Fibroblast of gingiva (primary cell): ENCODE measurements around the gene EXOC4.
A peak's percentile ranks its signal among the peaks of the same experiment; 100 is the strongest.

Experiments used
- DNase-seq: peaks from one replicate; pipeline ENCODE4 v3.0.0-alpha.2; 2011; ENCODE audit warnings: low read depth

EXOC4 gene

DNA sequence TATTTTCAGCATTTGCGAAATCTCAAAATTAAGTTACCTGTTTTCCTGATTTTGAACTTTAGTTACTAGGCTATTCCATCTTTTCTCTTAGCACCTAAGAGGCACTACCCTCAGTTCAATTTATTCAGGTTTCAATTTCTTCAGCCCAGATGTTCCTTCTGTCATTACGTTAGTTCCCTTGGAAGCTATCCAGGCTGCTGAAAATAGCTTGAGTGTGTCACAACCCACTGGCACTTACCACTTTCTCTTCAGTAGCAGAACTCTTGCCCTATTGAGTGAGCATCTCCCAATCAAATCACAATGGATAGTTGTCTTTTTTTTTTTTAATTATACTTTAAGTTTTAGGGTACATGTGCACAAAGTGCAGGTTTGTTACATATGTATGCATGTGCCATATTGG, 541.6 kb downstream of the EXOC4 start:
- peak; percentile 78 for DNase-seq

DNA sequence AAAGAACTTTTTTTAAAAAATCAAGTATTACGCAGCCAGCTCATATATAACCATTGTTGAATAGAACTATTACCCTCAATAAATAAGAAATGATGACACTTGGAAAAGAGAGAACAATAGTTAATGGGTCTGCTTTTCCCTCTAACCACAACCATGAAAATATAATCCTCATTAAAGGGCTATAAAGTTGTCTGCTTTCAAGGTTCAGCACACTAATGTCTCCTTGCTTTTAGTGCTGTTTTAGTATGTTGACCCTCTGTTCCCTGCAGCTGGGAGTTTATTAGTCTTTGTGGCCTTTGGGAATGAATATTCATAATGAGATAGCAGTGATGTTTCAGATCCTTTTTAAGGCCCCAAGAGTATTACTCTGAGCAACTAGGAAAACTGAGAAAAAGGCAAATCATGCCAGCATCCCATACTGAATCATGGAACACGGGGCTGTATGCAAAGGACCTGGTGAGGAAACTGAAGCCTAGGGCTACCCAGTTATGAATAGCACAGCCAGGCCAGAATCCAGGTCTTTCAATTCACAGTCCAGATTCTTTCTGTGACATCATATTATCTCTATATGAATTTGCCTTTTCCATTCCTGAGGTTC, 542.3 kb downstream of the EXOC4 start:
- no peak for DNase-seq

DNA sequence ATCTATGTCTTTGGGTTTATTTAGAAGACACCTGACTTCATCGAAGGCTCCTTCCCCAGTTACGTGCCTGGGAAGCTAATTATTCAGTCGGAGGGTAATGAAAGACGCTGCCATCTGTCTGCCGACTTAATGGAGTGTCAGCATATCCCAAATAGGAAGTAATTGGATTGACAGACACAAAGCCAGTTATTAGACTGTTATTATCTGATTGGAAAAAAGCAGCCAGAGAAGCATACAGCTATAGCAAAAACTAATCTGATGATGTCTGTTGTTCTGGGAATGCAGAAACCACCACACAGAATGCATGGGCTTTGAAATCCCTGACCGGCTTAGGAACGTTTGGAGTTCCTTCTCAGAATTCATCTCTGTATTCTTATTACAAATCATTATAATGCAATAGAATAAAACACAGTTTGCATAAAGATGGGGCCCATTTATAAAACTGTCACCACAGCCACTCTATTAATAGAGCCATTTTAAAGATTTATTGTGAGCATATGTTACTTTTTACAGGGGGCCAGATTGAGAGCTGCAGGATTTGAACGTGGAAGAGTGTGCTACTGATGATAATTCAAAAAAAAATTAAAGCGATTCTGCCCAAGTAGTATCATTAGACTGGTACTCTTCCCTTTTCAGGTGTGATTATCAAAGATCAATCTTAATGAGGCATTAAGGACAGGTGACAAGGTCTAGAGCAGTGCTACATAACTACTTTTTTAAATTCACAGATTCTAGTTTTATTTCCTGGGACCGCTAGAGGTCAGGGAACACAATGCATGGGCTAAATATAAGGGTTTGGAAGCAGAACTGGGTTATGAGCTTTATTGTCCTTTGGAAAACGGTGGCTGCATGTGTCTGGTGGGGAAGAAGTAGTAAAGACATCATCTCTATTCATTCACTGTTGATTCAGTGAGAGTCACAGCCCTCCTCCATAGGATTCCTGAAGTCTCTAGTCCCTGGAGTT, 544.2 kb downstream of the EXOC4 start:
- no peak for DNase-seq

DNA sequence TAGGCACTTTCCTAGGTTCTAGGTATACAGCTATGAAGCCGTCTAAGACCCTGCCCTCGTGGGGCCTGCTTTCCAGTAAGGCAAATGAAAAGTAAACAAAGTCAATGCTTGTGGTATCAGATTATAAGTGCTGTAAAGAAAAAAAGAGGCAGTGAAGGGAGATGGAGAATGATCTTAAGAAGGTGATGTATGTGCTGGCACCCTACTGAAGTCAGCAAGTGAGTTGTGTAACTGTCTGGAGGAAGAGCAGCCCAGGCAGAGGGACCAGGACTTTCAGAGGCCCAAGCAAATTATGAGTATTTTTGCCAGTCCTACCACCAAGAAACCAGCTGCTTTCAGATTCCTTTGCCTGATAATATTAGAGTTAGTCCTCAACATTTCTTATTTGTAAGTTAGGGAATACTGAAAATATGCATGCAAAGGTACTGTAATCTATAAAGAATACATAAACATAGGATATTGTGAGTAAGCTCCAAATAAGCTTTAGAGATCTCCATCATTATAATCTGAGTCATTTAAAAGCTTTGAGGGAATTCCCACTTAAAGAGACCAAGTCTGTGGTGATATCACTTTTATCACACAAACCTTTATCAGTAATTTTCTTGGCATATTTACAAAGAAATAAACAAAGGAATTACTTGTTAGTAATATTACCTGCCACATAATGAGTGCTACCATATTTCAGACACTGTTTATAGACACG, 545.1 kb downstream of the EXOC4 start:
- peak; percentile 6 for DNase-seq

DNA sequence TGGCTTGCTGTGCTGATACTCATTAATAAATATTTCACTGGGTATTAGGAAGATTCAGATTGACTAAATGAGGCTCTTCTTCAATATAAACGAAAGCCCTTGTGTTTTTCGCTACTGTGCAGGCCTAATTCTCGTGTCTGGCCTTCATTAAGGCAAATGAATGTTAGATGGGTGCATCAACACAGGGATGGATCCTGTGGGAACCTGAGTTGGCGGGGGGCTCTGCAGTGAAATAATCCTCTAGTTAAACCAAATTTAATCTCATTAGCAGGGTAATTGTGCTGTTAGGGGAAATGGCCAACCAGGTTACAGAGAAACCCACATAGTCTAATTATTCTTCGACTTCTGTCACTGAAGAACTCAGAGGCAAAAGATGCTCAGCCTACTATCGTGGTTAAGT, 548.5 kb downstream of the EXOC4 start:
- DNase-seq = no peak

DNA sequence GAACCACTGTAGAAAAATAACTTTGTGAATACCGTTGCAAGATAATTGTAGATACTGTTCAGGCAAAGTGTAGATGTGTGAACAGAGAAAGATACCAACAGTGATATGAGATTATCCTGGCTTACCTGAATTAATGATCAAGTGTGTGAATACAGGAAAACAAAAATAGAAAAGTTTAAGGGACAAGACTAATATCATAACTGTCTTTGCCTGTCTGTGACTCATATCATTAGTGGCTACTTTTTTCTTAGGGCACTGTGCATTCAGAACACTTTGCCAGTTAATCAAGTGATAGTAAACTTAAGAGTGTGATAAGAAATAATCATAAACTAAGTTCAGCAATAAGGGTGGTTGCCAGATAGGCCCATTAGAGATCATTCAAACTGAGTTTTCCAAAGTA, 551.2 kb downstream of the EXOC4 start:
- DNase-seq = no peak

DNA sequence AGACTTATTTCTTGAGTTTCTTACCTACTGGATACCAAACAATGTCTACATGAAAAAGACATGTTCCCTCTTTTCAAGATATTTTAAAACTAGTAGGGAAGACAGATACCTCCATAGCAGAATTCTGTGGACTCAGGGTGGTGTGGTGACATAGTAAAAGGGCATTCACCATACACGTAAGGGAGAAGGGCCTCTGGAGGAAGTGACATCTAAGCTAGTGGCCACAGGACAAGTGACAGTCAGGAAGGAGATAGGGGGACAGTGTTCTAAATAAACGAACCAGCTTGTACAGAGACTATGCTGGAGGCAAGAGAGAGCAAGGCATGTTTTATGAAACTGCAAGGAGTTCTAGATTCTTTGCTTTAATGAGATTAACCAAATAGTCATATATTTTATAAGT, 552.5 kb downstream of the EXOC4 start:
- no peak for DNase-seq

DNA sequence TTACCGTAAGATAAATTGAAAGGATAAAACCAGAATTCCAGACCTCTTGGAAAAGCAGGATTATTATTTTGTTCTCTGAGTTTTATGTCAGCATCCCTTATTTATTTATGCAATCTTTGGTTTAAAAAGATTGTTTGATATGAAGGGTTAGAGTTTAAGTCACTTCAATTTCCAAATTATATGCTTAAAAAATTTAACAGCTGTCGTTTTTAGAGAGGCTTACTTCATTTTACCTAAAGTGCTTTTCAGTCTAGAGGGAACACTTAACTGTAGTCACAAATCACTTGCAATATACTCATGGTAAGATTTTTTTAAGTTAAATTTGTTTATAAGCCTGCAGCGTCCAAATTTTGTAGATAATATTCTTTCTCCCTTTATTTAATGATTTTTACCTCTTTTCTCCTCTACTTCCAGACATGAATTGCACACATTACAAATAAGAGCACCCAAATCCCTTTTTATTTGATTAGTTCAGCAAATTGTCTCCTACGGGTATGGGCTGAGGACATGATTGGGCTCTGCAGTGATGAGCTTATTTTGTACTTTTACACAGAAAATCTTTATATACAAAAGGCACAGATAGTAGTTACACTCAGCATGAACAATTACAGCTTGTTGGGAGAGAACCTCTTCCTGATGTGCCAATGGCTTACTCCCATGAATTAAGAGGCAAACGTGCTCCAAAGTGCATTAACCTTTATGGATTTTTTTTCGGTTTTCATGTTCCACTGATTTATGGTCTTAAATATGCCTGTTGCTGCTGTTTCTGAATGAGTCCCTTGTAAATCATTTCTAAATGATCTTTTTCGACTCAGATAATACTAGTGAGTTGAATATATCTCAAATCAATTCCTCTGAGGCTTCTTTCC, 555.0 kb downstream of the EXOC4 start:
- DNase-seq = no peak

DNA sequence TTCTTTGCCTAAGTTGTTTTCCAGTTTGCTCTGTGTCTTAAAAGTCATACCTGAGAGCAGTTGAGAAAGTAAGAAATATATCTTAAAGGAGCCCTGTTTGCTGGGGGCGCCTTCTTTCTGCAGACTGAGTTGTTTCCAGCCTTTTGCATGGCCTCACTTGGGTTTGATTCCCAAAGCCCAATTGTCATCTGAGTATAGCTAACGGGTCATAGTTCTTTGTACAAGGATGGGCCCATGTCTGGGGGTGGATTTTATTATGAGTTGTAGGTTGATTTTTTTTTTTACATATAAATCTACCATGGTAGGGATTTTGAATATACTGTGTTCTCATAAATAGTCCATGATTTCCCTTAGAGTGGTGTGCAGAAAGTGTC, 555.6 kb downstream of the EXOC4 start:
- no peak for DNase-seq

DNA sequence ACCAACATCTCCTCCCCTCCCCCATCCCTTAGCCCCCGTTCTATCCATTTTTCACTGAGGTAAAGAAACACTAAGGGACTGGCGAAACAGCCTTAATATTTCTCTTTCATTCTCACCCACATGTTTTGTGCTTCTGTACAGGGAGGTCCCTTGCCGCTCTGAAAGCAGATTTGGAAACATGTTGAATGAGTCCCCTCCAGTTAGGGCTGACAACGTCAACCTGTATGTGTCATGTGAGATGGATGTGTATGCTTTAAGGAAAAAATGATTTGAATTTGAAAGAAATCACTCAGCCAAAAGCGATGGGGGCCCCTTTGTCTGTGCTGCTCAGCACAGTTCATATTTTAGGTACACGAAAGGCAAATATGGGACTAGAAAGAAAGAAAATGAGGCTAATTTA, 560.0 kb downstream of the EXOC4 start:
- no peak for DNase-seq

DNA sequence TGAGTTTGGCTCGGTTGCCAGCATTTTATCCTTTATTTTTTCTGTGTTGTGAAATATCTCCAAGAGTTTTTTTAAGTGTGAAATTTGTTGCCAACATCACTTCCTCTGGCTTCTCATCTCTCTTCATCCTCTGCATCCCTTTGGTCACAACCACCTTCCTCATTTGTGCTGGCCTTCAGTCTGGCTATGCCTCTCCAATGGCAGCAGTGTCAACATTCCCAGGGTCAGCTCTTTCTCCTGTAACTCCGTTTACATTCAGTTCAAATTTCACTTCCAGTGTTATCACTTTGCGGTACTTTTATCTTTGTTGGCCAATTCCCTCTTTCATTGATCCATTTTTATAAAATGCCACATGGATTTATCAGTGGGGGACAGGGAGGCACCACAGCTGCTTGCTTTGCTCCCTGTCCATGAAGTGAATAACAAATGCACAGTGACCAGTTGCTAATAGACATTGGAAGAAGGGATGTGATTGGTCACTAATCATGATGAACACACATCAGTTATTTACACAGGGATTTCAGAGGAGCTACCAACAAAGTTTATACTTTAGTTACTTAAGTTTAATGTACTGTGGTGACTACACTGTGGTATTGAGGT, 562.8 kb downstream of the EXOC4 start:
- DNase-seq = no peak

DNA sequence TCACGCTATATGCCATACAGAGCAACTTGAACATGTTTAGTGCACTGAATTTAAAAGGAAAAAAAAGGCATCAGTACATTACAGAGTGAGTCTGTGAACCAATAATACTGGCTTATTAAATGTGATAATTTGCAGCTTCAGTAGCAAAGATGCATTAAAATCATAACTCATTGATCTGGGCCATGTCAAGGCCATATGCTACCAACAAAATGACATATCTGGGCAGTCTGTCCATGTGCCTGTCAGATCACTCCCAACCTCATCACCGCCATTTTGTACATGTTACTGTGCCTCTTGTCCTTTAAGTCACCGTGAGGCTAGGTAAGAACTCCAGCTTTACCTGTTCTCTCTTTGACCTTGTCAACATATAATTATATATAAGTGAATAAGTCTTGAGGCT, 566.8 kb downstream of the EXOC4 start:
- DNase-seq = no peak

DNA sequence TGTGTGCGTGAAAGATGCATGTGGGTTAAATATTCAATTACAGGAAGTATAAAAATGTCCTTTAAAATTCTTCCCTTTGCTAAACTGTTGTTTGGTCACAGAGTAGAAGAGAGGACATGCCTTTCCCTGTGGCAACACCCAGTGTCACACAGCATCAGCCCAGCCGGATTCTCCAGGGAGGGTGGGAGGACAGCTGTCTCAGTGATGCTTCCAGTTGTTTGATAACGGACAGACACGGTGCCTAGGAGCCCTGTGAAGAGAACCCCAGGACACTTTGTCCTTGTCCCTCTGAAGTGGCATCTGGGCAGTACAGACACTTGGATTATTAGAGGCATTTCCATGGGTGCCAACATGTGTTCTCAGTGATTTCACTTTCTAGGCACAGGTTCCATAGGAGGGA, 567.7 kb downstream of the EXOC4 start:
- DNase-seq = no peak

DNA sequence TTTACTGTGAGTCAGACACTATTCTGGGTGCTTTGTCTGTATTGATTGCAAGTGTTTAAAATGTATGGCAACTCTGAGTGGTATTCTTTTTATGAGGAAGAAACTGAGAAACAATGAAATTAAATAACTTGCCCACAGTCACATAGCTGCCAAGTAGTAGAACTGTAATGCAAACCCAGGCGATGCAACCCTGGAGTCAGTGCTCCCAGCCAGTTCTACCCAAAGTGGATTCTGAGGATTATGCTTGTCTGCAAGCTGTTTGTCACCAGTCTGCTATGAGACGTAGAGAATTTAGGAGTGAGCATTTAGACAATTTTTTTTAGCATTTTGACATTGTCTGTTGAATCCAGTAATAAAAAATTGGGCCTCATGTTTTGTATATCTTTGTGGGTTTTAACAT, 568.3 kb downstream of the EXOC4 start:
- no peak for DNase-seq

DNA sequence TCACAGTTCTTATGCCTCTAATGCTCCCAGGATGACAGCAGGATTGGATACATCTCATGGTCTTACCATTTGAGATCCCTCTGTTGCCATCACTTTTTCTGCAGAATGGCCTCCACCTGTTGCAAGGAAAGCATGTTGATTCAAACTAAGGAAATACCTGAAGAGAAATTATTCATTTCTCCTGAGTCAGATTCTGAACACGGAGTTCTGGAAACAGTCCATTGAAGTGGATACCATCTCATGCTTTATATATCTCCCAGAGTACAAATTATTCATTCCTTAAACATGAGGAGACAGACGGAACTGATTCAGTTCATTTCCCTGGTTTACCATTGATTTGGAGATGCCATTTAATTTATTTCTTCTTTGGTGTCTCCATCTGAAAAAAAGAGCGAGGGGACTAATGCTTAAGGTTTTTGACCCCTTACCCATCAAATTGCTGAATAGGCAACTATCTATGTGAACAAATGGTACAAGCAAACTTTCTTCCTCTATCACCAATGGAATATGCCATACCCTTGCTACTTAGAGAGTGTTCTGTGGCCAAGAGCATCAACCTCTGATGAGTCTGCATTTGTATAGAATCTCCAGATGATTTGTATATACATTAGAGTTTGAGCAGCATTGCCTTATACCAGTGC, 569.2 kb downstream of the EXOC4 start:
- no peak for DNase-seq

DNA sequence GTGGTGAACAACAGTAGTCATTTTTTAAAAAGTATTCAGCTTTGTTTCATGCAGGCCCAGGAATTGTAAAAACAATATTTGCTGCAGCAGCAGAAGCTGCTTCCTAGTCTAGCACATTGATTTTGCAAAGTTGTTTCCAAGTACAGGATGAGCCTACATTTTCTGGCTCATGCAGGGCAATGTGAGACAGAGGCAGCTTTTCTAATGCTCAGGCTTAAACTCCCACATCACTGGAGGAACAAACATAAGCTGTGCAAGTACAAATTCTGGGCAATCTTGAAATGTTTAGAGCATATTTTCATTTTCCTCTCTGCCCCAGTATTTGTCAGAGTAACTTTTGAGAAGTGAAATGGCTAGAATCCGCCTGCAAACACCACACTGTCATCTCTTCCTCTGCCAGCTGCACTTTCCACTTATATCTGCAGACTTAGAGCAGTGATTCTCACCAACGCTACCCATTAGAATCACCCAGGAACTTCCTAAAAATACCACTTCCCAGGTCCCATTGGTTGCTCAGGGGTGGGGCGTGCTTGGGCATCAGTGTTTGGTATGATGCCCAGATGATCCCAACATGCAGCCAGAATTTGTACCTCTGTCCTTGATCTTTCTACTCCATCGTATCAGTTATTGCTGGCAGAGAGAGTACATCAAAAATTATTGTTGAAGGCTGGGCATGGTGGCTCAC, 570.1 kb downstream of the EXOC4 start:
- DNase-seq = no peak

DNA sequence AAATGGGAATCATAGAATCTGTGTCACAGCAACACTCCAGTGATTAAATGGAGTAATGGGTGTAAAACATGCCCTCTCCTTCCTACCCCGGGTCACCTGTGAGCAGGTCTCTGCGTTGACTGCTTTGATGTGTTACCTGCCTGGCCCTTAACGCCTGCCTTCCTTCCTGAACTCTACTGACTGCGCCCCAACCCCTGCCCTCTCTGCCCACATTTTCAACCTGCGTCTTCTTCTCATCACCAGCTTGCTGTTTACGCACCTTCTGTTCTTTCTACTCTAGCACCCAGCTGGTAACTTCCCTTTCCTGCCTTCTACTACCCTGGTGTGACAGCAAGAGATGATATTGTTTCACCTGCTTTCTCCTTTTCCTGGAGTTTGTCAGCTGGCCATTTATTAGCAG, 571.3 kb downstream of the EXOC4 start:
- DNase-seq = no peak

DNA sequence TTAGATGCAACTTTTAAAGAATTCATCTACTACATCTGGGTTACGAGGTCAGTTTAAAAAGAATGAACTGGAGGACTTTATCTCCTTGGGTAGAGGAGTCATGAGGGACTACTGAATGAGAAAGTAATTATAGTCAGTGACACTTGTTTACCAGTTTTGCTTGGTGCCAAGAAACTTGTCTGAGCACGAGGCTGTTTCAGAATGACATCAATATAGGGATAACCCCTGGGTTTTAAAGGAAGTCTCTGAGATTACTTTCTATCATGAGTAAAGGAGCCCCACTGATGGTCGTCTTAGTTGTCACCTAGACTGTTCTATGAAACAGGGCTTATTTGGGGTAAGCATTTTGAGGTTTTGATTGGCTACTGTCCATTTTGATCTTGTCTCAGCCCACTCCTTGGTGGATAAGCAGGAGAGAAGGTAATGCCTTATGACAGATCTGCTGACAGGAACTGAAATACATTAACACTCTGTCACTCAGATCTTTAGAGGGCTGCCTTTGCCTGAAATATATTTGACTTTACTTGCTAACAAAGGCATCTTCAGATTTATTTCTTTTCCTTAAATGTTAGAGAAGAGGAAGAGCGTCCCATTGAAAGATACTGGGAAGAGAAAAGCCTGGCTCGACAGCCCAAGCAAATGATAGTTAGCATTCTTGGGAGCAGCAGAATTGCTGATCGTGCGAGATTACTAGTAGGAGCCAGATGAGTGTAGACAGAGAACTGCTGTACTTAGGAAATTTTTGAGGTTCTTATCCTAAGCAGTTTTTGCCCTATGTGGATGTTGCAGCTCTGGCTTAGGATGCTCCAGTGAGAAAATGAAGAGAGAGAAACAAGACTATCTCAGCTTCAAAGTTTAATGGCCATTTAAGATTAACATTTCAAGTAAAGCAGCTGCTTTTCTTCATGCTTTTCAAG, 575.1 kb downstream of the EXOC4 start:
- DNase-seq = no peak

DNA sequence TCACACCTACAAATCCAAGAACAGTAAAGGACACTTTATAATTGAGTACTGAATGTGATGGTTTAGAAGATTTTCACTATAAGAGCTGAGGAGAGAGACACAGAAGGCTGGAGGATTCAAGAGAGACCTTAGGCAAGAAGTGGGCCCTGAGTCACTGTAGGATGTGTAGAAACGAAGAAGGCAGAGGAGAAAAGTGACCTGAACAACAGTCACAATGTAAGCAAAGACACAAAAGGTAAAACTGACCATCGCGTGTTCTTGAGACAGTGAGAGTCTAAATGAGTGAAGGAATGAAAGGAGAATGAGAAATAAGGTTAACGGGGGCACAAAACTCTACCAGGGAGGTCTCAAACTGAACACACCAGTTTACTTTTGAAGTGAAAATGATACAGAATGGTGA, 576.0 kb downstream of the EXOC4 start:
- no peak for DNase-seq
